B cell (primary cell): ENCODE results near the gene RINL. TPM values are rescaled to one million over a fixed set of nuclear protein-coding genes. Genes with fewer than 3 reads are reported as not detected.
A peak's percentile ranks its signal among the peaks of the same experiment; 100 is the strongest.

Experiments
- ATAC-seq: fragments of 200-7000 bp; cut with Tn5 transposase; one replicate; pipeline ENCODE4 v1.10.0; 2021; ENCODE audit warnings: low read depth, mild to moderate bottlenecking, moderate number of reproducible peaks, moderate library complexity
- CTCF ChIA-PET: fragments of 350-600 bp; sonication (Branson Sonifier 250); formaldehyde crosslinking; loops from one replicate; lab custom pipeline; 2021; ENCODE audit warnings: antibody characterized with exemption, inconsistent platforms; lab: Charles Lee
- POLR2A ChIA-PET: fragments of 350-600 bp; sonication (Branson Sonifier 250); formaldehyde crosslinking; loops from one replicate; lab custom pipeline; 2021; ENCODE audit warnings: antibody characterized with exemption; lab: Charles Lee
- DNase-seq: peaks from one replicate; pipeline ENCODE4 v3.0.0; 2013
- H2AFZ ChIP-seq: 2 replicates; pipeline ENCODE4 v1.6.1; 2012; ENCODE audit warnings: mild to moderate bottlenecking, low read depth, low read length; ENCODE audit not compliant: insufficient read depth, poor library complexity, severe bottlenecking
- H3K27ac ChIP-seq, 2 donors: 1 replicate in 1 of 2; 2 replicates in 1 of 2; pipeline ENCODE4 v1.5.1; 2012 to 2013; ENCODE audit warnings: low read length in 2 of 2, mild to moderate bottlenecking in 2 of 2, moderate library complexity in 1 of 2
- H3K27me3 ChIP-seq, 4 experiments: fragments of 200-600 bp in 1 of 4; sonication (generic) in 1 of 4; replicated peaks in 1 of 4; 1 replicate in 2 of 4; 2 replicates in 2 of 4; pipeline versions ENCODE4 v1.6.1 to v1.7.0; 2013 to 2016; ENCODE audit warnings: low read length in 3 of 4, mild to moderate bottlenecking in 2 of 4, mixed read lengths in 1 of 4, moderate library complexity in 1 of 4; ENCODE audit not compliant: insufficient read depth in 4 of 4, control insufficient read depth in 3 of 4; ENCODE audit errors: control extremely low read depth in 1 of 4
- H3K36me3 ChIP-seq, 2 experiments: replicated peaks in 1 of 2; 1 replicate in 1 of 2; 2 replicates in 1 of 2; pipeline versions ENCODE4 v1.6.1 to v1.7.1; 2013; ENCODE audit warnings: low read length in 1 of 2; ENCODE audit not compliant: insufficient read depth in 2 of 2, control insufficient read depth in 1 of 2; ENCODE audit errors: control extremely low read depth in 1 of 2, extremely low read depth in 1 of 2
- H3K4me1 ChIP-seq, 2 donors: fragments of 200-600 bp in 1 of 2; sonication (generic) in 1 of 2; 1 replicate in 1 of 2; 2 replicates in 1 of 2; pipeline versions ENCODE4 v1.5.1 to v1.6.1; 2013 to 2017; ENCODE audit warnings: low read length in 2 of 2; ENCODE audit not compliant: control insufficient read depth in 2 of 2, insufficient read depth in 2 of 2
- H3K4me2 ChIP-seq: replicated peaks from 2 replicates; pipeline ENCODE3; 2012; ENCODE audit warnings: mild to moderate bottlenecking, low read depth, low read length; ENCODE audit not compliant: poor library complexity, severe bottlenecking
- H3K4me3 ChIP-seq, 5 experiments: fragments of 200-600 bp in 1 of 5; sonication (generic) in 1 of 5; 1 replicate in 3 of 5; 2 replicates in 2 of 5; pipeline versions ENCODE4 v1.5.1 to v1.7.0; 2011 to 2016; ENCODE audit warnings: low read length in 4 of 5, mild to moderate bottlenecking in 4 of 5, low read depth in 2 of 5, control low read depth in 1 of 5, moderate library complexity in 1 of 5; ENCODE audit not compliant: insufficient read depth in 1 of 5; ENCODE audit errors: control extremely low read depth in 1 of 5, extremely low read depth in 1 of 5
- H3K79me2 ChIP-seq: fragments of 200-600 bp; sonication (generic); one replicate; pipeline ENCODE4 v1.6.0; 2016; ENCODE audit warnings: low read length; ENCODE audit not compliant: control insufficient read depth, insufficient read depth
- H3K9ac ChIP-seq: fragments of 200-600 bp; sonication (generic); 2 replicates; pipeline ENCODE4 v1.6.1; 2017; ENCODE audit warnings: mild to moderate bottlenecking, low read length, moderate library complexity
- H3K9me3 ChIP-seq, 3 donors: one replicate each; pipeline versions ENCODE4 v1.6.1 to v1.7.1; 2013; ENCODE audit warnings: low read length in 2 of 3; ENCODE audit not compliant: control insufficient read depth in 2 of 3, insufficient read depth in 1 of 3; ENCODE audit errors: control extremely low read depth in 1 of 3
- H4K20me1 ChIP-seq: 2 replicates; pipeline ENCODE4 v1.6.0; 2012; ENCODE audit warnings: mild to moderate bottlenecking, low read length; ENCODE audit not compliant: insufficient read depth, control insufficient read depth, poor library complexity, severe bottlenecking
- H3K27ac Mint-ChIP-seq: one replicate; pipeline ENCODE4 v1.8.0; 2021; ENCODE audit warnings: mixed read lengths
- H3K27me3 Mint-ChIP-seq: one replicate; pipeline ENCODE4 v1.8.0; 2021; ENCODE audit warnings: mixed read lengths
- H3K4me1 Mint-ChIP-seq: one replicate; pipeline ENCODE4 v1.8.0; 2021; ENCODE audit warnings: mixed read lengths
- H3K4me3 Mint-ChIP-seq: one replicate; pipeline ENCODE4 v1.8.0; 2021; ENCODE audit warnings: mixed read lengths
- H3K9me3 Mint-ChIP-seq: one replicate; pipeline ENCODE4 v1.8.0; 2022; ENCODE audit warnings: mixed read lengths; ENCODE audit not compliant: insufficient read depth
- EZH2 ChIP-seq: IDR thresholded peaks from 2 replicates; pipeline ENCODE4 v1.6.1; 2012; ENCODE audit warnings: borderline replicate concordance, low read depth, mild to moderate bottlenecking, moderate library complexity, low read length; ENCODE audit not compliant: insufficient read depth, poor library complexity, severe bottlenecking
- WGBS: methylation state at CpG from one replicate; pipeline ENCODE4 v1.1.5; 2013; ENCODE audit warnings: missing lambda C conversion rate; ENCODE audit not compliant: insufficient coverage; 5-methylcytosine and 5-hydroxymethylcytosine counted together
- intact Hi-C: fragments of 100-400 bp; cut with micrococcal nuclease; formaldehyde crosslinking; loops from one replicate; pipeline ENCODE4 v1.10.0; 2022
- polyA plus RNA-seq: library from polyadenylated mRNA; depleted of rRNA; stranded (reverse); fragments of >200 nt; gene quantifications from 2 replicates; pipeline ENCODE4 v1.2.3, GENCODE V29; 2012
- total RNA-seq, 2 donors: library from RNA; stranded (reverse); fragments of 120-200 nt in 1 of 2; gene quantifications; 1 replicate in 1 of 2; 2 replicates in 1 of 2; pipeline versions ENCODE4 v1.2.3 to v1.2.4, GENCODE V29; 2013 to 2022
- TF ChIP-seq, protein P1 (sequence below): fragments of 200-600 bp; IDR thresholded peaks from one replicate; pipeline ENCODE4 v1.8.0; 2022; ENCODE audit warnings: antibody characterized with exemption, mild to moderate bottlenecking

Gene RINL
- total and polyA plus RNA-seq, 2 donors (not counting 1 experiment from before 2014, with no cell fraction given) = 67.0 to 113 TPM

- Mint-ChIP-seq H3K9me3 (no peaks in the 10 kb centered on the region), H3K4me1 (peaks cover 69% of the 10 kb centered on the region), H3K27me3 (no peaks in the 10 kb centered on the region), H3K27ac (peak overlapping the region; percentile 59), H3K4me3 (peak overlapping the region; percentile 2)
- ChIA-PET CTCF (interaction anchor here (0.6 to 1.3 kb wide), 9 partner anchors 10 to 92 kb away, joined by 3 to 6 read pairs (median 3); partner anchors contain the start of genes ECH1 and RINL), POLR2A (interaction anchor here (0.7 to 1.2 kb wide), 2 partner anchors 25 to 482 kb away, joined by 4 read pairs; no protein-coding TSS in a partner anchor)
- no peak for DNase-seq
- Histone ChIP-seq H3K4me2 (no peak overlapping the region), H3K4me1 (peaks cover 59 to 66% of the 10 kb centered on the region in 2 donors), H3K9me3 (no peaks in the 10 kb centered on the region), H3K36me3 (peaks cover 17 to 94% of the 10 kb centered on the region in 2 experiments), H3K9ac (no peak overlapping the region), H3K79me2 (peaks cover 93% of the 10 kb centered on the region), H3K27ac (peak overlapping the region in 1 of 2 donors; percentile 37), H4K20me1 (peaks cover 100% of the 10 kb centered on the region), H3K27me3 (no peaks in the 10 kb centered on the region), H2AFZ (no peak overlapping the region), H3K4me3 (no peak overlapping the region)
- TF ChIP-seq, protein P1, sequence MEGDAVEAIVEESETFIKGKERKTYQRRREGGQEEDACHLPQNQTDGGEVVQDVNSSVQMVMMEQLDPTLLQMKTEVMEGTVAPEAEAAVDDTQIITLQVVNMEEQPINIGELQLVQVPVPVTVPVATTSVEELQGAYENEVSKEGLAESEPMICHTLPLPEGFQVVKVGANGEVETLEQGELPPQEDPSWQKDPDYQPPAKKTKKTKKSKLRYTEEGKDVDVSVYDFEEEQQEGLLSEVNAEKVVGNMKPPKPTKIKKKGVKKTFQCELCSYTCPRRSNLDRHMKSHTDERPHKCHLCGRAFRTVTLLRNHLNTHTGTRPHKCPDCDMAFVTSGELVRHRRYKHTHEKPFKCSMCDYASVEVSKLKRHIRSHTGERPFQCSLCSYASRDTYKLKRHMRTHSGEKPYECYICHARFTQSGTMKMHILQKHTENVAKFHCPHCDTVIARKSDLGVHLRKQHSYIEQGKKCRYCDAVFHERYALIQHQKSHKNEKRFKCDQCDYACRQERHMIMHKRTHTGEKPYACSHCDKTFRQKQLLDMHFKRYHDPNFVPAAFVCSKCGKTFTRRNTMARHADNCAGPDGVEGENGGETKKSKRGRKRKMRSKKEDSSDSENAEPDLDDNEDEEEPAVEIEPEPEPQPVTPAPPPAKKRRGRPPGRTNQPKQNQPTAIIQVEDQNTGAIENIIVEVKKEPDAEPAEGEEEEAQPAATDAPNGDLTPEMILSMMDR = no peak
- no peak for TF ChIP-seq EZH2
- no peak for ATAC-seq
- WGBS = 92% methylated on average over 11 of the region's 11 CpGs
- intact Hi-C loops = no loop called here
These were observed 33.9 kb downstream of the RINL start for GRCh38 chr19:38844093-38844686.

DNA sequence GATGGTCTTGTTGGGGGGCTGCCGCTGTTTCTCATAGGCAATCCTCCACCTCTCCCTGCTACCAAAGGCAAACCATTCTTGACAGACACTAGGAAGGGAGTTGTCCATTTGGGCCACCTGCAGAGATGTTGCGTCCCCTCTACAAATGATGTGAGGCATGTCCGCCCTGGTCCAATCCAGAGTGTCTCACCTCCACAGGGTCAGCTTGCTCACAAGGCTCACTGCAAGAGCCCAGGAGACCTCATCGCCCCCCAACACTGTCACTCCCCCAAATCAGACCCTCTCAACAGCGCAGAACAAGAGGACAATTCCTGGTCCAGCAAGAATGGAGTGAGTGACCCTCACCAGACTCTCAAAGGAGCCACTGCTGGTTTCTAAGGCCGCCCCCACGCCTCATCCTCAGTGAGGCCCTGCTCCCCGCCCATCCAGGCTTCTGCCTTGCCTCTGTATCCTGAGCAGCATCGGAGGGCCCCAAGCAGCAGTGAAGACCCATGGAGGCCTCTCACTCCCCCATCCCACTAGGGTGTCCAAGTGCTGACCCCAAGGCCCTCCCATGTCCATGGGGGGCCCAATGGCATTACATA lies 34.8 kb downstream of the RINL start:
- ATAC-seq (no peak), DNase-seq (no peak)
- Mint-ChIP-seq H3K27ac (peak overlapping the region; percentile 32), H3K9me3 (no peaks in the 10 kb centered on the region), H3K27me3 (no peaks in the 10 kb centered on the region), H3K4me1 (peaks cover 62% of the 10 kb centered on the region), H3K4me3 (no peak overlapping the region)
- Histone ChIP-seq H2AFZ (no peak overlapping the region), H3K27ac (peak overlapping the region in 1 of 2 donors; percentile 37), H3K36me3 (peaks cover 22 to 96% of the 10 kb centered on the region in 2 experiments), H3K4me1 (peaks cover 52 to 57% of the 10 kb centered on the region in 2 donors), H3K9me3 (no peaks in the 10 kb centered on the region), H3K9ac (no peak overlapping the region), H4K20me1 (peaks cover 100% of the 10 kb centered on the region), H3K27me3 (no peaks in the 10 kb centered on the region), H3K4me2 (peak overlapping the region; percentile 43), H3K79me2 (peaks cover 89% of the 10 kb centered on the region), H3K4me3 (no peak overlapping the region)
- WGBS = 97% methylated on average over 8 of the region's 9 CpGs
- ChIA-PET CTCF (interaction anchor here (1.0 to 1.3 kb wide), 3 partner anchors 21 to 27 kb away, joined by 3 to 5 read pairs (median 4); no protein-coding TSS in a partner anchor), POLR2A (interaction anchor here (1.2 kb wide), 1 partner anchor 27 kb away, joined by 6 read pairs; no protein-coding TSS in a partner anchor)
- TF ChIP-seq EZH2 = no peak
- TF ChIP-seq, protein P1 = no peak
- intact Hi-C loops = no loop called here
